Activated CD8-positive, alpha-beta T cell treated with anti-CD3 and anti-CD28 coated beads for 36 hours (primary cell): ENCODE measurements around the gene KRT33A. TPM values are rescaled to one million over a fixed set of nuclear protein-coding genes. Genes with fewer than 3 reads are reported as not detected.

Experiments
- ATAC-seq: fragments of 200-7000 bp; cut with Tn5 transposase; one replicate; pipeline ENCODE4 v1.10.0; 2021; ENCODE audit warnings: mild to moderate bottlenecking, moderate library complexity
- CTCF ChIA-PET: fragments of 350-600 bp; sonication (Branson Sonifier 250); formaldehyde crosslinking; loops from one replicate; lab custom pipeline; 2021; ENCODE audit warnings: antibody characterized with exemption; lab: Charles Lee
- POLR2A ChIA-PET: fragments of 350-600 bp; sonication (Branson Sonifier 250); formaldehyde crosslinking; loops from one replicate; lab custom pipeline; 2021; ENCODE audit warnings: antibody characterized with exemption; lab: Charles Lee
- DNase-seq: peaks from one replicate; pipeline ENCODE4 v3.0.0-alpha.2; 2020
- H3K27ac Mint-ChIP-seq: one replicate; pipeline ENCODE4 v1.8.0; 2021; ENCODE audit warnings: mild to moderate bottlenecking, mixed read lengths
- H3K27me3 Mint-ChIP-seq: one replicate; pipeline ENCODE4 v1.8.0; 2021; ENCODE audit warnings: mixed read lengths
- H3K36me3 Mint-ChIP-seq: one replicate; pipeline ENCODE4 v1.8.0; 2021; ENCODE audit warnings: low read depth, mixed read lengths
- H3K4me1 Mint-ChIP-seq: one replicate; pipeline ENCODE4 v1.8.0; 2021; ENCODE audit warnings: low read depth, mixed read lengths
- H3K4me3 Mint-ChIP-seq: one replicate; pipeline ENCODE4 v1.8.0; 2021; ENCODE audit warnings: mild to moderate bottlenecking, moderate library complexity, mixed read lengths
- H3K9me3 Mint-ChIP-seq: one replicate; pipeline ENCODE4 v1.8.0; 2021; ENCODE audit warnings: mixed read lengths
- intact Hi-C: fragments of 100-400 bp; cut with micrococcal nuclease; formaldehyde crosslinking; loops from one replicate; pipeline ENCODE4 v1.10.0; 2022
- total RNA-seq, 2 experiments: library from RNA; stranded (reverse); gene quantifications; one replicate each; pipeline ENCODE4 v1.2.3, GENCODE V29; 2021
- TF ChIP-seq, protein P1 (sequence below): fragments of 200-600 bp; IDR thresholded peaks from one replicate; pipeline ENCODE4 v1.8.0; 2022; ENCODE audit warnings: antibody characterized with exemption, mild to moderate bottlenecking

Gene KRT33A
- total RNA-seq, 2 experiments from 2014 or later, result not detected

- TF ChIP-seq, protein P1, sequence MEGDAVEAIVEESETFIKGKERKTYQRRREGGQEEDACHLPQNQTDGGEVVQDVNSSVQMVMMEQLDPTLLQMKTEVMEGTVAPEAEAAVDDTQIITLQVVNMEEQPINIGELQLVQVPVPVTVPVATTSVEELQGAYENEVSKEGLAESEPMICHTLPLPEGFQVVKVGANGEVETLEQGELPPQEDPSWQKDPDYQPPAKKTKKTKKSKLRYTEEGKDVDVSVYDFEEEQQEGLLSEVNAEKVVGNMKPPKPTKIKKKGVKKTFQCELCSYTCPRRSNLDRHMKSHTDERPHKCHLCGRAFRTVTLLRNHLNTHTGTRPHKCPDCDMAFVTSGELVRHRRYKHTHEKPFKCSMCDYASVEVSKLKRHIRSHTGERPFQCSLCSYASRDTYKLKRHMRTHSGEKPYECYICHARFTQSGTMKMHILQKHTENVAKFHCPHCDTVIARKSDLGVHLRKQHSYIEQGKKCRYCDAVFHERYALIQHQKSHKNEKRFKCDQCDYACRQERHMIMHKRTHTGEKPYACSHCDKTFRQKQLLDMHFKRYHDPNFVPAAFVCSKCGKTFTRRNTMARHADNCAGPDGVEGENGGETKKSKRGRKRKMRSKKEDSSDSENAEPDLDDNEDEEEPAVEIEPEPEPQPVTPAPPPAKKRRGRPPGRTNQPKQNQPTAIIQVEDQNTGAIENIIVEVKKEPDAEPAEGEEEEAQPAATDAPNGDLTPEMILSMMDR, result no peak
- H3K9me3 Mint-ChIP-seq, result peaks cover 11% of the 10 kb centered on the region
- H3K36me3 Mint-ChIP-seq, result no peaks in the 10 kb centered on the region
- no peaks in the 10 kb centered on the region for H3K27me3 Mint-ChIP-seq
- H3K27ac Mint-ChIP-seq, result no peak overlapping the region
- ATAC-seq (no peak), DNase-seq (no peak)
- intact Hi-C loops, result loop anchor here (2.0 kb wide), 1 partner anchor 414 kb away; no protein-coding TSS in a partner anchor
- ChIA-PET CTCF (interaction anchor here (0.7 to 2.7 kb wide), 34 partner anchors 8 to 515 kb away, joined by 3 to 22 read pairs (median 4); partner anchors contain the start of genes KRTAP16-1 and KRTAP29-1), POLR2A (interaction anchor here (0.9 to 1.2 kb wide), 2 partner anchors 20 to 24 kb away, joined by 3 read pairs; partner anchors contain the start of gene KRTAP29-1)
- H3K4me3 Mint-ChIP-seq, result no peak overlapping the region
- peaks cover 17% of the 10 kb centered on the region for H3K4me1 Mint-ChIP-seq
Observed at GRCh38 chr17:41322903-41323895, 27.4 kb downstream of the KRT33A start.

DNA sequence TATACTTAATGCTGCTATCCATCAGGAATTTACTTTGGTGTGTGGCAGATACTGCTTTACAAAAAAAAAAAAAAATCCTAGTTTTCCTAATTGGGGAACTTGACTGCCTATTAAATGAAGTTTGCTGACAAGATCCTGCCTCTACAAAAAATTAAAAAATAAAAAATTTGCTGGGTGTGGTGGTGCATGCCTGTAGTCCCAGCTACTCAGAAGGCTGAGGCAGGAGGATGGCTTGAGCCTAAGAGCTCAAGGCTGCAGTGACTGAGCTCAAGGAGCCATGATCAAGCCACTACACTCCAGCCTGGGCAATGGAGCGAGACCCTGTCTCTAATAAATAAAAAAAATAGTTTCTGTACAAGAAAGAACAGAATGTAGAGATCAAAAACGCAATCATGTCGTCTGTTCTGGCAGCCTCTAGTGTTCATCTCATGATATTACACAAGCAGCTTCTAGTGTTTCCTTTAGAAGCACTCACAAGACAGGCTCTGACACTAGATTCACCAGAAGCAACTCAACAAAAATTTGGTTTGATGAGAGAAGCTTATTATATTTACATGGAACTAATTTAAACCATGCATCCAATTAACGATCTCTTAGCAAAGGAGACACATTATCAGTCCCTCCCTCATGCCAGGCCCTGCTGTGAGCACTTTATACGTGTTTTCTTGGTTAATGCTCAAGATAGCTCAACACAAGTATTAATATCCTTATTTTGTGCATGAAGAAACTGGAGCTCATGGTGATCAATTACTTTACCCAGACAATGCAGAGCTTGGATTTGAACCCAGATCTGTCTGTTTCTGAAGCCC is 28.3 kb downstream of the KRT33A start:
- ATAC-seq (peak; percentile 74), DNase-seq (no peak)
- H3K36me3 Mint-ChIP-seq, result no peaks in the 10 kb centered on the region
- ChIA-PET POLR2A (interaction anchor here (0.6 to 1.2 kb wide), 3 partner anchors 19 to 192 kb away, joined by 3 read pairs; partner anchors contain the start of gene KRTAP29-1), CTCF (interaction anchor here (0.6 to 2.7 kb wide), 39 partner anchors 9 to 515 kb away, joined by 3 to 22 read pairs (median 4); partner anchors contain the start of genes KRT39, KRTAP16-1 and KRTAP29-1)
- H3K9me3 Mint-ChIP-seq, result peaks cover 11% of the 10 kb centered on the region
- no peak overlapping the region for H3K27ac Mint-ChIP-seq
- no peaks in the 10 kb centered on the region for H3K27me3 Mint-ChIP-seq
- no peak overlapping the region for H3K4me3 Mint-ChIP-seq
- intact Hi-C loops, result loop anchor here (2.0 kb wide), 1 partner anchor 413 kb away; no protein-coding TSS in a partner anchor
- TF ChIP-seq, protein P1, result peak; percentile 82
- peaks cover 15% of the 10 kb centered on the region for H3K4me1 Mint-ChIP-seq

DNA sequence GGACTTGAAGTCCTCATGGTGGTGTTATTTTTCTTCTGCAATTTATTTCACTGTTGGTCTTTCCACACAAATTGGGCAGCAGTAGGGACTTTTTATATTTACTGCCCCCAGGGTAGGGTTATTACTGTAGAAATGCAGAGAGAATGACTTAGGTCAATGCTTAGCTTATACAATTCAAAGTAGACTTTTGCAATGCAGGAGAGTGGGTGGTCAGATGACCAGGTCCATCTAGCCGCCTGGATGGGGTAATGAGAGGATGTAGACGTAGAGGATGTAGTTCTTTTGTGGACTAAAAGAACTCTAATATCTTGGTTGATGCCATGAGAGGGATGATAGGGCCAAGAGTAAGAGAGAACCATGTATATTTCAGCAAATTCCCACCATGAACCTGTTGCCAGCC is 32.4 kb downstream of the KRT33A start:
- DNase-seq (no peak), ATAC-seq (no peak)
- no peaks in the 10 kb centered on the region for H3K27me3 Mint-ChIP-seq
- CTCF ChIA-PET, result interaction anchor here (0.9 kb wide), 1 partner anchor 231 kb away, joined by 3 read pairs; no protein-coding TSS in a partner anchor
- H3K4me1 Mint-ChIP-seq, result peaks cover 3% of the 10 kb centered on the region
- intact Hi-C loops, result no loop called here
- no peak overlapping the region for H3K4me3 Mint-ChIP-seq
- no peaks in the 10 kb centered on the region for H3K36me3 Mint-ChIP-seq
- no peak overlapping the region for H3K27ac Mint-ChIP-seq
- TF ChIP-seq, protein P1, result no peak
- peaks cover 11% of the 10 kb centered on the region for H3K9me3 Mint-ChIP-seq
- POLR2A ChIA-PET, result interaction anchor here (0.7 kb wide), 1 partner anchor 9 kb away, joined by 3 read pairs; the partner anchor contains the start of gene KRTAP16-1

DNA sequence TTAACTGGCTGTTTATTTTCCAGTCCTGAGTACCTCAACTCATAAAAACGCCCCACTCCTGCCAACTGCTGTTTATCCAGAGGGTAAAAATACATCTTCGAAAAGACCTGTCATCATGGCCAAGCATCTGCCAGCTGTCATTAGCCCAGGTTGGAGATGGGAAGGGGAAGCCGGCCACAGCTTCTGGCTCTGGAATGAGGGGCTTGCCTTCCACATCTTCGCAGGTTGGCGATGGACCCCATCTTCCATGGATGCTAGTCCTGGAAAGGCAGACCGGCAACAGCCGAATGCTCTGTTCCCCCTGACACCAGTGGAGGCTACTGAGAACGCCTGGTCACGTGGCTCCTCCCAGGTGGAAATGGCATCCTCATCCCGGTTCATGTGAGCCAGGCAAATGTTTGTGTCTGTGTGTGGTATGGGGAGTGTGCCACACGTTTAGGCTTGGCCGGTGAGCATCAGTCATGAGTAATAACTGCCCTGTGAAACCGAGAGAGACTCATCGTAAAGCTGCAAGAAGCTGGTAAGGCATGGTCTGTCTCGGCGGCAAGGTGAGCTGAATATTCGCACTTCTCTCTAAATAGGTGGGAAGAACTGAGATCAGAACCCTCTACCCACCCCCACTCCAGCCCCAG is 34.7 kb downstream of the KRT33A start:
- no peaks in the 10 kb centered on the region for H3K36me3 Mint-ChIP-seq

More for the DNA sequence above, 34.7 kb downstream of the KRT33A start:
- Mint-ChIP-seq H3K4me1 (peaks cover 4% of the 10 kb centered on the region), H3K27me3 (no peaks in the 10 kb centered on the region), H3K27ac (no peak overlapping the region), H3K4me3 (no peak overlapping the region), H3K9me3 (peaks cover 11% of the 10 kb centered on the region)
- intact Hi-C loops, result no loop called here
- DNase-seq (no peak), ATAC-seq (no peak)
- TF ChIP-seq, protein P1, result no peak
- ChIA-PET POLR2A (no interaction called here), CTCF (interaction anchor here (0.9 to 1.0 kb wide), 2 partner anchors 13 to 22 kb away, joined by 3 read pairs; no protein-coding TSS in a partner anchor)
